Activated CD4-positive, alpha-beta T cell treated with anti-CD3 and anti-CD28 coated beads, Interleukin-2, Interleukin-6, amounts not matched to agents 100 ng/mL and 50 ng/mL, durations not matched to agents 16 hours and 8 hours (primary cell): Measurements from ENCODE around the gene ABCC9.

ENCODE experiments used
- DNase-seq: peaks from one replicate; pipeline ENCODE4 v3.0.0-alpha.2; 2020

Gene ABCC9

GRCh38 chr12:21771311-21771710, 169.9 kb downstream of the ABCC9 start:
- DNase-seq, result no peak

DNA sequence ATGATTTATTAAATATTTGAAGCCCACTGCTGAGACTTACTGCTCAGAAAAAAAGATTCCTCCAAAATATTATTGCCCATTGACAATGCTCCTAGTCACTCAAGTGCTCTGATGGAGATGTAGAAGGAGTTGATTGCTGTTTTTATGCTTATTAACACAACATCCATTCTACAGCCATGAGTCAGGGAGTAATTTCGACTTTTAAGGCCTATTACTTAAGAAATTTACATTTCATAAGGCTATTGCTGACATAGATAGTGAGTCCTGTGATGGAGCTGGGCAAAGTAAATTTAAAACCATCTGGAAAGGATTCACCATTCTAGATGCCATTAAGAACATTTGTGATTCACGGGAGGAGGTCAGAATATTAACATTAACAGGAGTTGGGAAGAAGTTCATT, 171.9 kb downstream of the ABCC9 start:
- DNase-seq, result no peak

DNA sequence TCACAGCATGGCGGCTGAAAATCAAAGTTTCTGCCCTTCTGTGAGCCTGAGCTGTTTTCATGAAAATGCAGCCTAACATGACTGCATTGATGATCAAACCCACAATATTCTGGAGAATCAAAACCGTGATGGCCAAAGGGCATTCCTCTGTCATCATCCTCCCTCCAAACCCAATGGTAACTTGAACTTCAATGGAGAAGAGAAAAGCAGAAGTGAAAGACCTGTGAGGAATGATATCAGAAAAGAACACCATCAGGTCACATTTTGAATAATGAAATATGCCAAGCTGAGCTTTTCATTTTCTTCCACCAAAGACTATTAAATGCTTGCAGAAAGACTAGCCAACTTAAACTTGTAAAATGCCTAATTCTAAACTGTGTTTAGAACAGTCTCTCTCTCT, 174.8 kb downstream of the ABCC9 start:
- DNase-seq, result no peak

DNA sequence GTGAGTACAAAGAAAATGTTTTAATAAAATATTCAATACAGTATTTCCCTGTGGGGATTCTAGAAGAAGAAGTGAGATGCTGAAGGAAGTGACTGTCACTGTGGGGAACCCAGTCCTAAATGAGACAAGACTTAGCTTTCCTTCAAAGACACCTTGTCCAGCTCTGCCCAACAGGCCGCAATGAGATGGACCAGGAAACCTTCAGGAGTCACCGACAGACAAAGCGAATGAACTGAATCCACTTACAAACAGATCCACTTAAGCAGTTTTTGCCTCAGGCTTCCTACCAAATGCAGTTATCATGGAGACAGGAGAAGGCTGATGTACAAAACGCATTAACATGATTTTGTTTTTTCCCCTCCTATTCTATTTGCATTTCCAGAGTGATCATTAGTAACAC, 176.3 kb downstream of the ABCC9 start:
- no peak for DNase-seq

GRCh38 chr12:21764065-21764464, 177.2 kb downstream of the ABCC9 start:
- DNase-seq, result no peak

DNA sequence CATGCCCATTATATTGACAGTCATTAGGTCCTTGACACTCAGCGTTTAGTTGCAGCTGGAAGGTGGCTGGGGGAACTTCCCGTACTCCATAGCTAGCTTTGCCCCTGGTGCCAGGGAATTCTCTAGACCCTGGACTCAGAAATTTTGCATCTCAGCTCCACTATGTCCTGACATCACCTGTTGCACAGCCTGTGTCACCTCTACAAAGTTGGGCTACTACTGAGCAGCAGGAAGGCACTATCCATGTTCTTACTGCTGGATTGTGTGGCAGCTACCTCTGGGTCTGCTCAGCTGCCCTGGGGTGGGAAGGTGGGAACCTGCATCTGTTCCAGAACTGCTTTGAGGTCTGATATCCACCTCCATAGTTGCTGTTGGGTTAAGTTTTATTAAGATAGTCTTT, 177.7 kb downstream of the ABCC9 start:
- no peak for DNase-seq

DNA sequence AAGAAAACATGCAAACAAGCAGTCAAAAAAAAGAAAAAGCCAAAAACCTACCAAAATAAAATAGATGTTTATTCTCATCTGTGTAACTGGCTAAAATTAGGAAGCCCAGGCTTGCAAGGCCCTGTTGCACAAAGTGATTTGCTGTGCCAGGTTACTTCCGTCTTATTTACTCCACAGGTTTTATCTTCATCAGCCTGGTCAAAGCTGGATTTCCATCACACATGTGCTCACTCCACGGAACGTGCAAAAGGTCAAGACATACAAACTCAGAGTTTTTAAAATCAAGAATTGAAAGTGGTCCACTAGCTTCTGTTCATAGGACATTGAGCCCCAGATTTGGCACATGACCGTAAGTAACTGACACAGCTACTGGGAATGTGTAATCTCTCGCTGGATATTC, 181.5 kb downstream of the ABCC9 start:
- DNase-seq, result no peak

GRCh38 chr12:21757735-21758134, 183.5 kb downstream of the ABCC9 start:
- DNase-seq, result no peak

DNA sequence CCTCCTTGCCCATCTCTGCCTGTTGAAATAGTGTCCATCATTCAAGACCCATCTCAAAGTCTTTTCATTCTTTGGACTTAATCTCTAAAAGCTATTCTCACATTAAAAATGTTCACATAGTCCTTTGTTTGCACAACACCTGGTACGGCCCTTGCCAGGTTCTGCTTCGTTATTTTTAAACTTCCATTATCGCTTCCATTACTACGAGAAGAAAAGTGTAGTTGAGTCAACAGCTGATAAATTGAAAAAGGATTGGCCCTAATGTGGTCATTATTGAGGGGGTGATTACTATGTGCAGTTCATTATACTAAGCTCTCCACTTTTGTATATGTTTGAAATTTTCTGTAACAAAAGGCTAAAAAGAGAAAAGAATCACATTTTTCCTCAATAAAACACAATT, 184.5 kb downstream of the ABCC9 start:
- no peak for DNase-seq

DNA sequence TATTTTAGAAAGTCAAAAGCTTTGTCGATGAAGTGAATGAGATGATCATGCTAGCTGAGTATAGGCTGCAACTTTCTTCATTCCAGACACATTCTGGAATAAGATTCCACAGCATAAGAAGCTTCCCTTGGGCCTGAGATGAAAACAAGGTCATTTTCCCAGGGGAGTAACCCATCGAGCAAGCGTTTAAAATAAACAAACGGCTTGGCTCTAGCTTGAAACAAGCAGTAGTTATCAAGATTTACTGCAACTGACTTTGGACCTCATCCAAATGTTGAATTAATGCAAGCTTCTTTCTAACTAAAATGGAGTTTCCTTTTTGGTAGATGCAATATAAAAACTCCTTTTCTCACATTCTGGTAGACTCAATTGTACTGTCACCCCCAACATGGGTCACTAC, 189.7 kb downstream of the ABCC9 start:
- DNase-seq, result no peak
